Measurements from ENCODE around the gene ZNF76. TPM values are rescaled to one million over a fixed set of nuclear protein-coding genes. Genes with fewer than 3 reads are reported as not detected.

ZNF76 gene
- total RNA-seq, 4 donors from 2014 or later = 41.6 to 97.2 (median 55.5) TPM

DNA sequence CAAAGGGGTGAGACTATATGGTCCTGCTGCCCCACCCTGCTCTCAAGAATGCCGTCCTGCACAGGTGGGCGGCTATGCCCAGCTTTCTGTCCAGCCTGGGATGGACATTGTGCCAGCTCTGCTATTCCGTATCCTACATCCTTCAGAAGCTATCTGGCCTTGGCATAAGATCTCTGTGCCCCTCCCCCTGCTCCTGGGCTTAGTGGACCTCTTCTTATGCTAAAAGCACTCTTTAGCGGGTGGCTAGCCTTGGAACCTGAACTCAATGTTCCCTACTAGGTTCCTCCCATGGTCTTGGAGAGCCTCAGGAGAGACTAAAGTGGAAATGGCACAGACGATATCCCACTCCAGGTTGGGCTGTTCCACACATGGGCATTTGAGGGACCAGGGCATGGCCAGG lies 23.3 kb upstream of the ZNF76 start:
- Histone ChIP-seq H3K27me3 (no peaks in the 10 kb centered on the region), H3K4me1 (peaks cover 0 to 33% (median 4%) of the 10 kb centered on the region in 4 donors), H3K36me3 (peaks cover 0 to 23% (median 0%) of the 10 kb centered on the region in 3 donors), H3K9me3 (peaks cover 0 to 2% (median 0%) of the 10 kb centered on the region in 4 donors), H3K27ac (no peak overlapping the region), H3K4me3 (no peak overlapping the region)
- TF ChIP-seq POLR2A (IDR thresholded peaks at IDR 0.05) = no peak
- TF ChIP-seq, protein P1, sequence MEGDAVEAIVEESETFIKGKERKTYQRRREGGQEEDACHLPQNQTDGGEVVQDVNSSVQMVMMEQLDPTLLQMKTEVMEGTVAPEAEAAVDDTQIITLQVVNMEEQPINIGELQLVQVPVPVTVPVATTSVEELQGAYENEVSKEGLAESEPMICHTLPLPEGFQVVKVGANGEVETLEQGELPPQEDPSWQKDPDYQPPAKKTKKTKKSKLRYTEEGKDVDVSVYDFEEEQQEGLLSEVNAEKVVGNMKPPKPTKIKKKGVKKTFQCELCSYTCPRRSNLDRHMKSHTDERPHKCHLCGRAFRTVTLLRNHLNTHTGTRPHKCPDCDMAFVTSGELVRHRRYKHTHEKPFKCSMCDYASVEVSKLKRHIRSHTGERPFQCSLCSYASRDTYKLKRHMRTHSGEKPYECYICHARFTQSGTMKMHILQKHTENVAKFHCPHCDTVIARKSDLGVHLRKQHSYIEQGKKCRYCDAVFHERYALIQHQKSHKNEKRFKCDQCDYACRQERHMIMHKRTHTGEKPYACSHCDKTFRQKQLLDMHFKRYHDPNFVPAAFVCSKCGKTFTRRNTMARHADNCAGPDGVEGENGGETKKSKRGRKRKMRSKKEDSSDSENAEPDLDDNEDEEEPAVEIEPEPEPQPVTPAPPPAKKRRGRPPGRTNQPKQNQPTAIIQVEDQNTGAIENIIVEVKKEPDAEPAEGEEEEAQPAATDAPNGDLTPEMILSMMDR (IDR thresholded peaks at IDR 0.05) = no peak
- no peak for TF ChIP-seq EP300 (IDR thresholded peaks at IDR 0.05)
- no peak for DNase-seq (ENCODE audit: low spot score in 2 of 2)
- 86 to 92% methylated on average over 5 of the region's 5 CpGs for WGBS, 2 donors

GRCh38 chr6:35237476-35237875 lies 22.1 kb upstream of the ZNF76 start:
- no peaks in the 10 kb centered on the region for H3K27me3 ChIP-seq
- no peak for TF ChIP-seq EP300 (IDR thresholded peaks at IDR 0.05)
- no peak overlapping the region for H3K27ac ChIP-seq
- peaks cover 0 to 28% (median 0%) of the 10 kb centered on the region in 3 donors for H3K36me3 ChIP-seq
- peaks cover 0 to 36% (median 4%) of the 10 kb centered on the region in 4 donors for H3K4me1 ChIP-seq
- H3K9me3 ChIP-seq = peaks cover 0 to 2% (median 0%) of the 10 kb centered on the region in 4 donors
- no peak for DNase-seq (ENCODE audit: low spot score in 2 of 2)
- no peak overlapping the region for H3K4me3 ChIP-seq
- 69 to 95% methylated on average over 3 of the region's 3 CpGs for WGBS, 2 donors

DNA sequence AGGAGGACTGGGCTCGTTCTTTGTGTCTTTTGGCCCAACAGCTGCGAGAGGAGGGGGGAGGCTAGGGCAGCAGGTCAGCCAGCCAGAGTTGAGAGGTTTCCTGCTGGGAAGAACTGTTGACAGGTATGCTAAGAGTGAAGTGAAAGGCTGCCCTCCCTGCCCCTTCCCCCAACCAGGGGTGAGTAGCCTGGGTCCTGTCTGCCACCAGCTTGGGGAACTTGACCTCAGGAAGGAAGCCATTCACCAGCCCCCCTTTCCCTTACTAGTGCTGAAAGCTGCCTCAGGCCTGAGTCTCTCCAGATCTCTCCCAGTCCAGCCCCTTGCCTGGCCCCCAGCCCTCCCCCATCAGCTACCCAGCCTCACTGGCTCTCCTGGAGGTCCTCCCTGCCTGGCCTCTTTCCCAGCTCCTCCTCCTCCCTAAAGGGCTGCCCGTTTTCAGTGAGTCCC lies 20.7 kb upstream of the ZNF76 start:
- Histone ChIP-seq H3K4me3 (no peak overlapping the region), H3K27me3 (no peaks in the 10 kb centered on the region), H3K9me3 (peaks cover 0 to 2% (median 0%) of the 10 kb centered on the region in 4 donors), H3K4me1 (peaks cover 0 to 36% (median 4%) of the 10 kb centered on the region in 4 donors), H3K36me3 (peaks cover 0 to 31% (median 0%) of the 10 kb centered on the region in 3 donors), H3K27ac (no peak overlapping the region)
- TF ChIP-seq POLR2A (IDR thresholded peaks at IDR 0.05) (no peak), EP300 (IDR thresholded peaks at IDR 0.05) (no peak)
- TF ChIP-seq, protein P1 (IDR thresholded peaks at IDR 0.05) = no peak
- 35 to 36% methylated on average over 3 of the region's 3 CpGs for WGBS, 2 donors
- DNase-seq (ENCODE audit: low spot score in 2 of 2) = no peak

DNA sequence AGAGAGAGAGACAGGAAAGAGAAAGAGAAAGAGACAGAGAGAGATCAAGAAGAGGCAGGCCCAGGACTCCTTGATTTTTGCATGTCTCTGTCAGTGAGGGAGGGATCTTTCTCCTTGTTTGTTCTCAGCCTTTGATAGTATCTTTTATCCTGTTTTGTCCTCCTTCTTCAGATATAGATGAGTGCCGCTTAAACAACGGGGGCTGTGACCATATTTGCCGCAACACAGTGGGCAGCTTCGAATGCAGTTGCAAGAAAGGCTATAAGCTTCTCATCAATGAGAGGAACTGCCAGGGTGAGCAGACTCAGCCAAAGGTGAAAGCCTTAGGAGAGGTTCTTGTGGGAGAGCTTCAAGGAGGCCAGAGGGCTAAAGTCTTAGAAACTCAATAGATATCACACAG lies 20.0 kb upstream of the ZNF76 start:
- Histone ChIP-seq H3K4me3 (no peak overlapping the region), H3K4me1 (peaks cover 0 to 36% (median 4%) of the 10 kb centered on the region in 4 donors), H3K27ac (no peak overlapping the region), H3K9me3 (peaks cover 0 to 2% (median 0%) of the 10 kb centered on the region in 4 donors), H3K36me3 (peaks cover 0 to 38% (median 0%) of the 10 kb centered on the region in 3 donors), H3K27me3 (no peaks in the 10 kb centered on the region)
- no peak for DNase-seq (ENCODE audit: low spot score in 2 of 2)
- no peak for TF ChIP-seq EP300 (IDR thresholded peaks at IDR 0.05)
- TF ChIP-seq POLR2A (IDR thresholded peaks at IDR 0.05) = no peak
- TF ChIP-seq, protein P1 (IDR thresholded peaks at IDR 0.05) = no peak
- 90 to 92% methylated on average over 4 of the region's 4 CpGs for WGBS, 2 donors

DNA sequence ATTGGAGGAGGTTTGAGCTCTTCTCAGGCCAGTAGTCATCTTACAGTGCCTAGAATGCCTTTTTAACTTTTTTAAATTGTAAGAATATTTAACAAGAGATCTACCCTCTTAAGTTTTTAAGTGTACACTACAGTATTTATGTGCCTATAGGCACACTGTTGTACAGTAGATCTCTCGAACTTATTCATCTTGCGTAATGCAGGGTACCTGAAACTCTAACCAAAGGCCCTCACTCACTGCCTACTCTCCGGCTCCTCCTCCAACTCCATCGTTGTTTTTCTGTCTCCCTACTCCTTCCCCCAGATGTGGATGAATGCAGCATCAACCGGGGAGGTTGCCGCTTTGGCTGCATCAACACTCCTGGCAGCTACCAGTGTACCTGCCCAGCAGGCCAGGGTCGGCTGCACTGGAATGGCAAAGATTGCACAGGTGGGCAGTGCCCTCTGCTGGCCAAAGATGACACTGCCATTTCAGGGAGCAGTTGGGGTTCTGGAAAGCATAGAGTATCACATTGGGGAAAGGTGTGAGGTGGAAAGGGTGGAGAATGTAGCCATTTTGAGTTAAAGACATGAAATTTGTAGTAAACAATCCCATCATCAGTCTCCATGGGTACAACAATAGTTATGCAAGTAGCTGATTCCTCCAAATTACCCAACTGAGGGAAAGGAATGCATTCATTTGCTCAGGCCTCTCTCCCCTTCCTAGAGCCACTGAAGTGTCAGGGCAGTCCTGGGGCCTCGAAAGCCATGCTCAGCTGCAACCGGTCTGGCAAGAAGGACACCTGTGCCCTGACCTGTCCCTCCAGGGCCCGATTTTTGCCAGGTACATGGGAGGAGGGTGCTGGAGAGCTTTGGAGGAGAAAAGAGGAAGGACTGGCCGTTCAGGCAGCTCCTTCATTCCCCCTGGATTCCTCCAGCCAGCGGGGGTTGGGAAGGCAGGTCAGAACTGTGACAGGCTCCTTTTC lies 18.4 kb upstream of the ZNF76 start:
- peaks cover 0 to 36% (median 4%) of the 10 kb centered on the region in 4 donors for H3K4me1 ChIP-seq
- 41 to 44% methylated on average over 12 of the region's 12 CpGs for WGBS, 2 donors
- H3K27ac ChIP-seq = no peak overlapping the region
- peak; percentile 65 to 81 for DNase-seq (ENCODE audit: low spot score in 2 of 2)
- H3K36me3 ChIP-seq = peaks cover 0 to 41% (median 0%) of the 10 kb centered on the region in 3 donors
- TF ChIP-seq POLR2A (IDR thresholded peaks at IDR 0.05) (no peak), EP300 (IDR thresholded peaks at IDR 0.05) (peak in 1 of 2 donors; percentile 7)
- TF ChIP-seq, protein P1 (IDR thresholded peaks at IDR 0.05) = peak; percentile 83 to 94 (median 92)
- H3K4me3 ChIP-seq = no peak overlapping the region
- H3K27me3 ChIP-seq = no peaks in the 10 kb centered on the region
- H3K9me3 ChIP-seq = no peaks in the 10 kb centered on the region
